Left colon (tissue), 2 donors: Measurements from ENCODE around the gene MYOT. TPM values are rescaled to one million over a fixed set of nuclear protein-coding genes. Genes with fewer than 3 reads are reported as not detected.

Experiments used
- ATAC-seq: fragments of 200-7000 bp; cut with Tn5 transposase; one replicate; pipeline ENCODE4 v1.9.1; 2020; ENCODE audit warnings: mild to moderate bottlenecking, moderate library complexity
- DNase-seq, 2 donors: peaks; one replicate each; pipeline ENCODE4 v3.0.0-alpha.2; 2020
- intact Hi-C, 2 donors: fragments of 100-400 bp; cut with DNase I in 1 of 2; cut with micrococcal nuclease in 1 of 2; formaldehyde crosslinking; loops; one replicate each; pipeline versions ENCODE4 v1.11.2 to v1.14.0; 2022; cut with DNase I, micrococcal nuclease
- total RNA-seq, 2 donors: library from RNA; stranded (reverse); fragmentation: NEBNext Ultra II Directional; extraction: Animal tissue kit (Norgen Biotek cat#: 25700); gene quantifications; one replicate each; pipeline ENCODE4 v1.2.1, GENCODE V29; 2021
- donor health status: DM: no; HTN: no; CAD: no.
- donor health status: DM: yes; HTN: yes; CAD: no.

Gene MYOT
- total RNA-seq, 2 donors from 2014 or later, result 2.9 to 3.2 TPM

GRCh38 chr5:137890845-137891244 is 23.2 kb downstream of the MYOT start:
- intact Hi-C loops, result no loop called here
- no peak for DNase-seq
- peak; percentile 46 for ATAC-seq

DNA sequence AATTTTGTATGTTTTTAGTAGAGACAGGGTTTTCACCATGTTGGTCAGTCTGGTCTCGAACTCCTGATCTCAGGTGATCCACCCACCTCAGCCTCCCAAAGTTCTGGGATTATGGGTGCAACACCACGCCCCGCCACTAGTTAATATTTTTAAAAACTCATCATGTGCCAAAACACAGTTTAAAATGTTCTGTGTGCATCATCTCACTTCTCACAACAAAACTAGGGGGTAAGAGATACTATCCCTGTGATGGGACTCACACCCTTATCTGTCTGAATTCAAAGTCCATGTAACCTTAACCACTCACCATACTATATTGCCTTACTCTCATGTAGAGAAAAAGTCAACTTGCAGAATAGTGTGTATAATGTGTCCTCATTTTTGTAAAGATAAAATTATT is 24.2 kb downstream of the MYOT start:
- ATAC-seq, result no peak
- intact Hi-C loops, result no loop called here
- DNase-seq, result no peak

DNA sequence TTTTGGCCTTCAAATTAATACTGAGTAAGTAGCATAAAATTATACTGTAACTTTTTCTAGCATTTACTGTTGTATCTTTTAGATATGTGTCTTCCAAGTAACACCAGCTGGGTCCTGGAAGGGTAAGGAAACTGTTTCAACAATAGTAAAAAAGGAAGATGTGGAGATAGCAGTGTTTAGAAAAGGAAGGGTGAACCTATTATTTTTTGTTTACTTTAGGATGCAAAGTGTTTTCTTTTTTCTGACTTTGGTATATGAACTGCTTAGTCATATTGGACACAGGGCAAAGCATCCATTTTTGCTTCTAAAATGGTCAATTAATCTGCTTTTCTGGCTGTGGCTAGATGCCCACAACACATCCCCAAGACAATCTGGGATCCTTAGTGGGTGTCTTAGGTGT is 26.9 kb downstream of the MYOT start:
- ATAC-seq (no peak), DNase-seq (no peak)
- intact Hi-C loops, result no loop called here

DNA sequence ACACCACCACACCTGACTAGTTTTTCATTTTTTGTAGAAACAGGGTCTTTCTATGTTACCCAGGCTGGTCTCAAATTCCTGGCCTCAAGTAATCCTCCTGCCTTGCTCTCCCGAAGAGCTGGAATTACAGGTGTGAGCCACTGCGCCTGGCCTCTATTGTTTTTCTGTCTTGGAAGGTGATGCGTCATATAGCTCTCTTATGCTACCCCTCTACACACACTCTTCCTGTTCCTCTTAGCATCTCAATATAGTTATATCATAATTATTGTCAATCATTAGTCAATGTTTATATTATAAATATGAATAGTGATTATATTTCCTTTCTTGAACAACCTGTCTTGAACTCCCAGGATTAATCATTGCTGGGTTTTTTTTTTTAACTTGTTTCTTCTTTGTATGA is 28.9 kb downstream of the MYOT start:
- ATAC-seq, result no peak
- no peak for DNase-seq
- intact Hi-C loops, result no loop called here

DNA sequence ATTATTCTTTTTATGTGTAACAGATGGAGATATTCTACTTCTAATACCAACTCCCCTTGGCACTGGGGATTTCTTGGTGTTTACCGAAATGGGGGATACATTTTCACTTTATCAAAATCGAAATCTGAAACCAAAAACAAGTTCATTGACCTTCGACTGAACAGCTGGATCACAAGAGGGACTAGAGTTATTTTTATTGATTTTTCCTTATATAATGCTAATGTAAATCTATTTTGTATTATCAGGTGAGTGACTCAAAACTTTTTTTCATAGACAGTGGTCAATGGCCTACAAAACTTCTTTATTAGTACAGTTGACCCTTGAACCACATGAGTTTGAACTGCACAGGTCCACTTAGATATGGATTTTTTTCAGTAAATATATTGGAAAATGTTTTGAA is 31.8 kb downstream of the MYOT start:
- ATAC-seq (no peak), DNase-seq (no peak)
- intact Hi-C loops, result no loop called here

DNA sequence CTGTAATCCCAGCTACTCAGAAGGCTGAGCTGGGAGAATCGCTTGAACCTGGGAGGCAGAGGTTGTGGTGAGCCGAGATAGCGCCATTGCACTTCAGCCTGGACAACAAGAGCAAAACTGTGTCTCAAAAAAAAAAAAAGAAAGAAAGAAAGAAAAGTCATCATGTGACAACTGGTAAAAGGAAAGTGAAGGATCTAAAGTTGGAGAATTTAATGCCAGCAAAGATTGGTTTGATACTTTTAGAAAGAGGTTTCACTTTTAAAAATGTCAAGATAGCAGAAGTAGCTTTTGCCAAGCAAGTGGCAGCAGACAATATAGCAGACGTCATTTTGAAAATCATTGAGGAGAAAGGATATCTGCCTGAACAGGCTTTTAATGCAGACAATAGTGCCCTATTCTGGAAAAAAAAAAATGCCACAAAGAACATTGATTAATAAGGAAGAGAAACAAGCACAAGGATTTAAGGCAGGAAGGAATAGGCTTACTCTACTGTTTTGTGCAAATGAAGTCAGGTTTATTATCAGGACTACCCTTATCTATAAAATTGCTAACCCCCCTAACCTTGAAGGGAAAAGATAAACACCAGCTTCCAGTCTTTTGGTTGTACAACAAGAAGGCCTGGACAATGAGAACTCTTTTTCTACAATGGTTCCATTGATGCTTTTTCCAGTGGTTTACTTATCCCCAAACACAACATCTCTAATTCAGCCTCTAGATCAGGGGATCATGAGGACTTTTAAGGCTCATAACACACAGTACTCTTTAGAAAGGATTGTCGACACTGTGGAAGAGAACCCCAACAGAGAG is 33.6 kb downstream of the MYOT start:
- intact Hi-C loops, result no loop called here
- DNase-seq (no peak), ATAC-seq (no peak)

DNA sequence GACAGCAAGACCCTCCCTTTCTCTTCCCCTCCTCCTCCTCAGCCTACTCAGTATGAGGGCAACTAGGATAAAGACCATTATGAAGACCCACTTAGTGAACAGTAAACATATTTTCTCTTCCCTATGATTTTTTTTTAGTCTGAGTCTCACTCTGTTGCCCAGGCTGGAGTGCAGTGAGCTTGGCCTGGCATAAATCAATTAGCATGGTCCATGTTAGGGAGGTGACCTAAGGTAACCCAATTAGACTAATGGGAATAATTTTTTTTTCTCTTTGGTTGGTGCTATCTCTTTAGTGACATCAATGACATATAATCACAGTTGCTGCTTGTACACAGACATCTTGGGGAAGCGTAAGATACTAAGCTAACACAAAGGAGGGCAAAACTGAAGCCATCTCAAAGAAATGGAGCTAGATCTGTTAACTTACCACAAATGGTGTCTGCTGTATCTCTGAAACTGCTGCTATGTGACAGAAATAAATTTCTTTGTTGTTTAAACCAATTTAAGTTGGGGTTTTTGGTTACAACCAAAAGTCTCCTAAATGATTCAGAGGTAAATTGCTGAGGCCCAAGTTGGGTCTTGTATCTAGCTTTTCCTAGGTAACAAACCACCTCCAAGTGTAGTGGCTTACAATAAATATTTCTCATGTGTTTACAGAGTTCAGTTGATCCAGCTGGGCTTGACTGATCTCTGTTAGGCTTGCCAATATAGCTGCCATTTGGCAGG is 34.9 kb downstream of the MYOT start:
- ATAC-seq, result no peak
- DNase-seq, result no peak
- intact Hi-C loops, result no loop called here

- intact Hi-C loops, result no loop called here
- ATAC-seq (no peak), DNase-seq (no peak)
These were observed 47.1 kb downstream of the MYOT start for GRCh38 chr5:137914758-137915157.

DNA sequence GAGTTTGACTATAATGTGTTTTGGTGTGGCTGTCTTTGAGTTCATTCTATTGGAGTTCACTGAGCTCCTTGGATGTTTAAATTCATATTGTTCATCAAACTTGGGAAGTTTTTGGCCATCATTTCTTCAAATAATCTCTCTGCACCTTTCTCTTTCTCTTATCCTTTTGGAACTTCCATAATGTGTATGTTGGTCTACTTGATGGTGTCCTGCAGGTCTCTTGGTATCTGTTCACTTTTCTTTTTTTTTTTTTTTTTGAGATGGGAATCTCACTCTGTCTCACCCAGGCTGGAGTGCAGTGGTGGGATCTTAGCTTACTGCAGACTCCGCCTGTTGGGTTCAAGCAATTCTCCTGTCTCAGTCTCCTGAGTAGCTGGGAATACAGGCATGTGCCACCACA is 49.3 kb downstream of the MYOT start:
- ATAC-seq (no peak), DNase-seq (no peak)
- intact Hi-C loops, result no loop called here

- intact Hi-C loops, result no loop called here
- ATAC-seq, result no peak
- no peak for DNase-seq
These were observed 54.3 kb downstream of the MYOT start for GRCh38 chr5:137921931-137922330.

DNA sequence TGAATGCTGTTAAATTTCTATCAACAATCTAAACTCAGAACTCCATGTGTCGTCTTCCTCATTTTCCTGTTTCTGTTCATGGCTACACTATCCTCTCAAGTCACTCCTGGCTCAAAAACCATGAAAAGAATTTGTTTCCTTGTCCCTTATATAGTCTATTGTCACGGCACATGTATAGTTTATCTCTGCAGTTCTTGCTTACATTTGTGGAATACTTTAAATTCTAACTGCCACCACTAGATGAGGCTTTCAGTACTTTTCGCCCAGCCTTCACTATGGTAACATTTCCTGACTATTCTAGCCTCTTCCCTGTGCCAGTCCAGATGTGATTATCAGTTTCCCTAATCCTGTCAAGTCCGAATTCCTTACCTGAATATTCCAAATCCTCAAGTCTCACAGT is 56.2 kb downstream of the MYOT start:
- no peak for DNase-seq
- intact Hi-C loops, result no loop called here
- ATAC-seq, result no peak

GRCh38 chr5:137932800-137933199 is 65.1 kb downstream of the MYOT start:
- DNase-seq (no peak), ATAC-seq (peak; percentile 13)
- intact Hi-C loops, result no loop called here

GRCh38 chr5:137933491-137933911 is 65.8 kb downstream of the MYOT start:
- ATAC-seq (peak; percentile 90), DNase-seq (no peak)
- intact Hi-C loops, result no loop called here

- ATAC-seq, result no peak
These were observed 67.5 kb downstream of the MYOT start for GRCh38 chr5:137935190-137935589.

DNA sequence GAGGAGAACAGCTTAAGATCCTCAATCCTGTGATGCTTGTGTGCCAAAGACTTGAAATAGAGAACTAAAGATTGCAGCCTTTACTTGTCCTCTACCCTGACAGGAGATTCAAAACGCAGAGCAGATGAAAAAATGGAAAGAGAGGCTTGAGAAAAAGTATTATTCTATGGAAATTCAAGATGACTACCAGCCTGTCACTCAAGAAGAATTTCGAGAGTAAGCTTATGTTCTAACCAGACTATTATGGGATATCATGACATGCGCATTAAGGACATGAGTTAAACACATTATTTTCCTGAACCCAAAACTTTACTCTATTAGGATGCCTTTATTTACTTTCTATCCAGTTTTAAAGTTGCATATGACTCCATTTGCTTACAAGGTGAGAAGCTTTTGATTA is 68.0 kb downstream of the MYOT start:
- intact Hi-C loops, result no loop called here
- DNase-seq (no peak), ATAC-seq (no peak)

More at GRCh38 chr5:137935190-137935589, 67.5 kb downstream of the MYOT start:
- no peak for DNase-seq
- intact Hi-C loops, result no loop called here

Other genes starting within 250 kb of the MYOT start
- gene KLHL3, start 131.8 kb upstream of the MYOT start, total RNA-seq, result 1 to 10 TPM; 5.8 to 6.2 TPM
- gene HNRNPA0, start 113.5 kb upstream of the MYOT start, total RNA-seq, result 10 to 100 TPM; 21.0 to 22.0 TPM
- not detected for gene PKD2L2, start 21.6 kb downstream of the MYOT start, total RNA-seq
- 10 to 100 TPM; 20.8 to 24.2 TPM for gene FAM13B, start 165.2 kb downstream of the MYOT start, total RNA-seq
- gene WNT8A, start 216.2 kb downstream of the MYOT start, total RNA-seq, result not detected